HG03196 (cell line): Measurements from ENCODE around the gene DUOXA1.

Source experiments
- ATAC-seq: cut with Tn5 transposase; IDR thresholded peaks from one replicate; pipeline ENCODE4 v1.9.1; 2021; ENCODE audit not compliant: unreplicated experiment

Gene DUOXA1

DNA sequence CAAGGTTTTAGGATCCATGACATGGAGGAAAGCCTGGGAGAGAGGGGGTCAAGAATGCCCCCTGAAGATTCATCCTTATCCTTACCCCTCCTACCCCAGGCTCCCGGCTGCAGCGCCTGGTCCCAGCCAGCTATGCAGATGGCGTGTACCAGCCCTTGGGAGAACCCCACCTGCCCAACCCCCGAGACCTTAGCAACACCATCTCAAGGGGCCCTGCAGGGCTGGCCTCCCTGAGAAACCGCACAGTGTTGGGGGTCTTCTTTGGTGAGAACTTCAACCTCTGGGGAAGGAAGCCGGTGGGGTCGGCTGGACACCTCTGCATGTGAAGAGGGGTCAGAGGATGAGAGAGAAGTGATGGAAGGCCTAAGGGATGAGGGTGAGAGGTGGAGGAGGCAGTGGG, 4.4 kb upstream of the DUOXA1 start:
- no peak for ATAC-seq

DNA sequence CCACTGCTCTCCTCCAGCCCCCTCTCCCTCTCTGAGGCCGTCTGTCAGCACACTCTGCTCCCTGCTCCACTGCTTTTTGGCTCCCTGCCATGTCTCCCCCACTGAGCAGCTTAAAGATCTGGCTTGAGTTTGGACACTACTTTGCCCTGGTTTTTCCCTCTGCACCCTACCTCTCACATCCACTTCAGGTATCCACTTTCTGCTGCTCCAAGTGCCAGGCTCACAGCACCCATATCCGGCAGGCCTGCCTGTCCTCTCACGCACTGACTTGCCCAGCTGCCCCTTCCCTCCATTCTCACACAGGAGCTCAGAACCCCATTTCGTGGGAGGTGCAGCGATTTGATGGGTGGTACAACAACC, 3.9 kb upstream of the DUOXA1 start:
- no peak for ATAC-seq

DNA sequence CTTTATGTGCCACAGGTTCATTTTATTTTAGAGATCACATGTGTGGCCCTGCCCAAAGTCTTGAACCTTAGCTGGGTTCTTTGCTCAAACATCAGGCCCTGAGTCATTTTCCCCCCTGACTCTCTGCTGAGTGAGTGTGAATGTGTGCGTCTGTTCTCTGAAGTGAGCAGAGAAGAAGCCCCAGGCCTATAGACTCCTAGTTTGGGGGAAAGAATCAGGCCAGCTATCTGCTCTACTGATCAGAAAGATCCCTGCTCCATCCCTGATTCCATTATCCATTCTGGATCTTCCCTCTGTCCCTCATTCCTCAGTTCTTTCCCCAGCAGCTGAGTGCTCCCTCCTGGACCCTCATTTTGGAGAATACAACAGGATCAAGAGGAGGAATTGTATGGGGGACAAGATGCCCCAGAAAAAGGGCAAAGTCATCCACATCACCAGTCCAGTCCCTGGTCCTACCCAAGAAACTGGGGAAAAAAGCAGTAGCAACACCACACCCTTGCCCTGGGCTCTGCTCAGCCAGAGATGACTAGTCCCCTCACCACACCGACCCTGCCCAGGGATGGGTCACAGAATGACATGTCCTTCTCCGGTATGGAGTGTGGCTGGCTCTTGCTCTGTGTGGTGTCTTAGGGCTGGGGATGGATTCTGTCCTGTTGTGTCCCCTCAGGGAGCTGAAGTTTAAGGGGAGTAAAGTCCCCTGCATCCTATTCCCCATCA, 3.3 kb upstream of the DUOXA1 start:
- ATAC-seq, result no peak

DNA sequence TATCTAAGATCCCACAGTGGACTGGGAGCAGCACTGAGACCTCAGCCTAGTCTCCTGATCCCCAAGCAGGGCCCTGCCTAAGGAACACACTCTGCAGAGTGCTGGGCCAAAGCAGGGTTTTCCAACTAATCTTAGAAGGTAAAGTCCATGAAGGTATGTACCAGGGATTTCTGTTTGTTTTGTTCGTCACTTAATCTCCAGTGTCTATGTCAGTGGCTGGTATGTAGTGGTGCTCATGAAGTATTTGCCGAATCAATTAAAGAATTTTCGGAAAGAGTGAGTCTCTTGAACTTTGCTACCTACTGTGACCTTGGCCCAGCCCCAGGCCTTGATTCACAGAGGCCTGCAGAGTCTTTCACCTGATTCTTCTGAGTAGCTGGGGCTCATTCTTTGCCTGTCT, 1.8 kb upstream of the DUOXA1 start:
- no peak for ATAC-seq

DNA sequence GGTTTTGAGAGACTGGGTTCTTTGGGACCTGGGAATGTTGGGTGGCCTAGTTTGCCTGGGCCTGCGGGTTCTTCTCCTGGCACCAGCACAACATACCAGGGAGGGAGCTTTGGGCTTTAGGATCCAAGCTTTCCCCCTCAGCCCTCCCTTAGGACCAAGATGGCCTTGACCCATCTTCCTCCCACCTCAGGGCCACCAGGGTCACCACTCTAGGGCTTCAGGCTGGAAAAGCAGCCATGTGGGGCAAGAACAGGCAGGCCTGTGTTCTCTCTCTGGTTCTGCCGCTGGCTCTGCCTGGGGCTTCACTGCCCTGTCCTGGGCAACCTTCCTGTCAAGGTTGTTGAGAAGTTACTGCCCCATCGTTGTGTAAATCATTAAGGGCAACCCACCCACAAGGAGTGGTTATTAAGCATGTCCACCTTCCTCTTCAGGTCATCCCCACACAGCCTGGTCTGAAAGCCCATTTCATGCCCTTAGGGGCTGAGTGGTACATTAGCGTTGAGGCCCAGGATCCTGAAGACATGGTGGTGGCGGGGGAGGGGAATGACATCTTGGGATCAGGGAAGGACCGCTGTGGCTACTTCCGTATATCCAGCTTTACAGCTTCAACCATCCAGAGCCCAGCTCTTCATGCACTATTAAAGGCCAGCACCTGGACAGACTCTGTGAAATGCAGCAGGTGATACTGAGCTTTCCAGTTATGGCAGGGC, 767 bp upstream of the DUOXA1 start:
- no peak for ATAC-seq

DNA sequence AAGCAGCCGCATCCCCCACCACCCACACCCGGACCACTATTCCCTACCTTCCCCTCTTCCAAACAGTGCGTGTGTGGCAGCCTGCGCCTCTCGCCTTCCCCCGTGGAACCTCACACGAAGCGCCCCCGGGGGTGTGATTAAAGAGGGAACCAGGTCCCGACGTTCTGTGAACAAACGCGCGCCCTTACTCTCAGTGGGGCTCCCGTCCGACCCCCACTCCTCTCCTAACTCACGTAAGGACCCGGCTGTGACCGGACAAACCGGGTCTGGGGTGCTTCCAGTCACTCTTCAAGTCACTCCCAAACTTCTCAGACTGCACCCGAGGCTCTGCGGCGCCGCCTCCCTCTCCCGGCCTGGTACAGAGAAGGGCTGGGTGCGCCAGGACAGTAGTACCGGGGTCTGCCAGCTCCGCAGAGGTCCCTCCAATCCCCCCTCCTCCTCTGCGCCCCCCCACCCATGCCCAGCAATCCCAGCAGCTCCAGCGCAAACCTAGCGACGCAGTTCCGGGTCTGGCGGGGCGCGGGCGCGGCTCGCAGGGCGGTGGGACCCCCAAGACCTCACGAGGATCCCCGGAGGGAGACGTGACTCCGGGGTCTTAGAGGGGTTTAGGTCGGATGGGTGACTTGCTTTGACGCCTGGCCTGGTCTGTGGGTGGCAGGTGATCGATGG, 574 bp downstream of the DUOXA1 start:
- no peak for ATAC-seq

GRCh38 chr15:45126535-45127158, 3.0 kb downstream of the DUOXA1 start:
- ATAC-seq, result no peak

DNA sequence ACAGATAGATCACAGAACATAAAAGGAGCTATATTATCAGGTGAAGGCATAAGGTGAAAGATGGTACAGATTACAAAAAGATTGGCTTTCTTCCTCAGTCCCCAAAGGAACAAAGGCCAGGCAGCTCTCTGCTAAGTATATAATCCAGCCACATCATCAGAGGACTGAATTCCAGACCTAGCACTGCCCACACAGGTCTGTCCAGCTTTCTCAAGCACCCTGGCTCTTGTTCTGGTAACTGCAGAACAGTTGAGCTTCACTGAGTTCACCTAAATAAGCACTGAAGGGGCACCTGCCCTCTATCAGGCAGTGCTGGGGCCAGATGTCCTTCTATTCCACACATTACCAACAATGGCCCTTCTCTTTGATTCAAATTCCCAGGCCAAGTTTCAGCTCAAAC, 6.3 kb downstream of the DUOXA1 start:
- ATAC-seq, result no peak

DNA sequence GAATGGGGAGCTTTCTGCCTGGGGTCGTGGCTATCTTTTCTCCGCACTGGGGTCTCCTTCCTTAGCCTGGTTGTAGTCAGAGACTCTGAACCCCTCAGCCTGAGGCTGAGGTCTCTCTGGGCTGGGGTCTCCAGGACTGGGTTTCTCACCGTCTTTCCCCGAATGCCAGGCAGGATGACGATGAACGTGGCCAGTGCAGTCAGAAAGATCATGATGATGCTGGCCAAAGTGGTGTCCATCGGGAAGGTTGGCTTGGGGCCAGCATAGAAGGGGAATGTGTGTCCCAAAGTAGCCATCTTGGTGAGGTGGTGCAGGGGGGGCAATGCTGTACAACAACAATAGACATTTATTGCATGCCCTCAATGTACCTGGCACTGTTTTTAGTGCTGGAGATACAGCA, 7.0 kb downstream of the DUOXA1 start:
- ATAC-seq, result no peak

DNA sequence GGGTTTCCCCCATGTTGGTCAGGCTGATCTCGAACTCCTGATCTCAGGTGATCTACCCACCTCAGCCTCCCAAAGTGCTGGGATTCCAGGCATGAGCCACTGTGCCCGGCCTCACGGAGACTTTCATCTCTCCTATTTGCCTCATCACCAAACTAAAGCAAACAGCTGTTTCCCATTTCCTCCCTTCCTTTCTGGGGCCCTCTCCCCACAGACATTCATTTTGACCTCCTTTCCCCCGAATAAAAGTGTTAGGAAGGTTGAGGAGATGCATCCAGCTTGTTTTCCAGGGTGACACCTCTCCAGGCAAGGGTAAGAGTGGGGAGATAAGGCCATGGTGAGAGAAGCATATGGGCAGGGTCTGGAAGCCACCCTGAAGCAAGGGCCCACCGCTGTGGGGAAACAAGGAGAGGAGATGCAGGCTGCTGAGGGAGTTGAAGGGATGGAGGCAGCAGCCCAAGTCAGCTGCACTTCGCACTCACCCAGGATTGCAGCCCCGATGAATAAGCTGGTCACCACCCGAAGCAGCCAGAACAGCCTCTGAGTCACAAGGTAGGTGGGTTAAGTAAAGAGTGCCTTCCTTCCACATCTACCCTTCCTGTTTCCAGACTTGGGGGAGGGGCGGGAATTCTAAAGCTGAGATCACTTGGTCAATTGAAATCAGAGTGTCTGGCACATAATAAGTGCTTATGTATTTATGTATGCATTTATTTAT, 7.8 kb downstream of the DUOXA1 start:
- ATAC-seq, result no peak

DNA sequence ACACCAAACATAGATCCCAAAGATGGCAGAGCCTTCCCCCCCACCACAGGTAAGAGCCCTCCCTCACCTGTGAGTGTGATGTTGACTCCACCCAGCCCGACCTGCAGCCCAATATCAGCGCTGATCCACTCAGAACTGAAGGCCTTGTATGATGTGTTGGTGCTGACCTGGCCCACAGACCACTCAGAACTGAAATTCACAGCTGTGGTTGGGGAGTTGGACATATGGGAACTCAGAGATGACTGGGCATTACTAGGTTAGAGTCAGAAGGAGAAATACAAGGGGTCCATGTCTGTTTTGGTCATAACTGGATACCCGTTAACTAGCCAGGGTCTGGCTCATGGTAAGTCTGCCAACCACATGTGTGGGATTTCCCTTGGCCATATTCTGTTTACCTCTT, 8.7 kb downstream of the DUOXA1 start:
- ATAC-seq, result no peak

DNA sequence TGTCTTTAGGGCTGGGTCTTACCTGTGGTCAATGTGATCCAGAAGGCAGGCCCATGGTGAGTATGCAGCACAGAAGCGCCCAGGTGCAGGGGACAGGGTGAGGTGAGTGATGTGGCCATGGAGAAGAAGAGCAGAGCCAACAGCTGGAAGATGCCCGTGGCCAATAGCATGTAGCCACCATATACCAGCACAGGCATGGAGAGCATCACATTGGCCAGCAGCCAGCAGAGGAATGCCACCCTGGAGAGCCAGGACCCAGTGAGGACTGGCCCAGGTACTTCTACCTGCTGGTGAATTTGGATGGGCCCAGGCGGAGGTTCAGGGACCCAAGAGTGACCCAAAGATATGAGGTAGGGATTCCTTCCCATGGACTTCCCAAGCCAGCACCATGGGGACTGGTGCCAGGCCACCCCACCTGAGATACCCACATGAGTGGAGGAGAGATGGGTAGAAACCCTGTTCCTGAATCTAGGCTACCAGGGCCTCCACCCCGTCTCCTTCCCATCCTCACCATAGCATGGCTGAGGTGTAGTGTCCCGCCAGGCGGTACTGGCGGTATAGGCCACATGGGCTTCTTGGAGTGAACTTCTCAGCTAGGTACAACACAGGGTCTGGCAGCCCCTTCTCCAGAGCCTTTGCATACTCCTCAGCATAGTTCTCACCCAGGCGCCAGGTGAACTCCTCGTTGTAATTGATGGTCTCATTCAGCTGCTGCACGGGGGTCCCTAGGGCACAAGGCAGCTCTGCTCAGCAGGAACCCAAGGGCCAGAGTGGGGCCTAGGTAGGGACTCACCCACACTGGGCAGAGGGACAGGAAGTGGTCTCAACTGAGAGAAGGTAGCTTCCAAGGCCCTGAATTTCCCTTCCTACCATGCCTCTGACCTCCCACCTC, 9.4 kb downstream of the DUOXA1 start:
- ATAC-seq, result no peak

DNA sequence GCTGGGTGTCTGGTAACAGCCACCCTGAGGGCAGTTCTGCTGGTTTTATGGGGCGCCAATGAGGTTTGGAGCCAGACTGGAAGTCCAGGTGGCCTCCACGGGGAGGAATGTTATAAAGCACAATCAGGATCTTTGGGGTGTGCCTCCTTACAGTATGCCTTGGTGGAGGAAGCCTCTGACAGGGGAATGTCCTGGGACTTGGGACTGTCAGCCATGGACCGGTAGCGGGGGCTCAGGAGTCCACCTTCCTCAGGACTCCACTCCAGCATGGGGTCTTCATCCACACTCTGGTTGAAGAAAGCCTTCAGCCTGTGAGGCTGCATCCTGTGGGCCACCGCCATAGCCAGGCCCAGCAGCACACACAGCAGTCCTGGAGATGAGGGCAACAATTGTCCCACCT, 10.7 kb downstream of the DUOXA1 start:
- ATAC-seq, result no peak

- peak; percentile 91 for ATAC-seq
These were observed 11.5 kb downstream of the DUOXA1 start for GRCh38 chr15:45118131-45118588.

GRCh38 chr15:45117308-45118130, 12.2 kb downstream of the DUOXA1 start:
- ATAC-seq, result no peak

- ATAC-seq, result no peak
These were observed 13.0 kb downstream of the DUOXA1 start for GRCh38 chr15:45116482-45117307.

- ATAC-seq, result no peak
These were observed 13.6 kb downstream of the DUOXA1 start for GRCh38 chr15:45116006-45116481.

DNA sequence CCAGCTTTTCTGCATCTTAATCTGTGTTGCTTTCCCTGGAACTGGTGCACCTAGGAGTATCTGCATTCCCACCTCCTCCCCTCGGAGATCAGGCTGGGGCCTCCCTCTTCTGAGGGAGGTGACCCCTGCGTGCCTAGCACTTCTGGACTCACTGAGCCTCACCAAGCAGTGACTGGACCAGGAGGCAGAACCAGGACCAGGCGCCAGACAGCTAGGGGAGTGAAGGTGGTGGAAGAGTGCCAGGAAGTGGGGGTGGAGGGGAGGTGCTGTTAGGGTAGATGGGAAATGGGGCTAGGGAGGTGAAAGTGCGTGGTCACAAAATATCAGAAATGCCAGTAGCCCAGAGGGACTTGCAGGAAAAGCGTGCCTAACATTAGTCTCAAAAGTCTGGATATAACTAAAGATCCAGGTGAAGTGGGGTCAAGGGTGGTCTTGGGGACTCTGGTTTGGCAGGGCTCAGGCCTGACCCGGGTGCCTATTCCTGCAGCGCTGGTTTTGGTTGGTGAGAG, 14.3 kb downstream of the DUOXA1 start:
- no peak for ATAC-seq
